T-helper 1 cell treated with Interleukin-12 subunit alpha and Interleukin-12 subunit beta and Interleukin-4 antibody, amounts not matched to agents 30 ng/mL and 1 ng/mL, for 36 hours (primary cell): ENCODE results near the gene GLDN. TPM values are rescaled to one million over a fixed set of nuclear protein-coding genes. Genes with fewer than 3 reads are reported as not detected.
"Not testable (repeated sequence)": the region's sequence is repeated elsewhere in the genome, so short reads cannot be mapped to it uniquely, and the experiment has no call there.

Source experiments
- intact Hi-C: fragments of 100-400 bp; cut with micrococcal nuclease; formaldehyde crosslinking; loops from one replicate; pipeline ENCODE4 v1.15.1; 2024
- total RNA-seq: library from RNA; stranded (reverse); gene quantifications from 2 replicates; pipeline ENCODE4 v1.2.3, GENCODE V29; 2022

The GLDN gene
- total RNA-seq, 1 donor from 2014 or later = not detected

DNA sequence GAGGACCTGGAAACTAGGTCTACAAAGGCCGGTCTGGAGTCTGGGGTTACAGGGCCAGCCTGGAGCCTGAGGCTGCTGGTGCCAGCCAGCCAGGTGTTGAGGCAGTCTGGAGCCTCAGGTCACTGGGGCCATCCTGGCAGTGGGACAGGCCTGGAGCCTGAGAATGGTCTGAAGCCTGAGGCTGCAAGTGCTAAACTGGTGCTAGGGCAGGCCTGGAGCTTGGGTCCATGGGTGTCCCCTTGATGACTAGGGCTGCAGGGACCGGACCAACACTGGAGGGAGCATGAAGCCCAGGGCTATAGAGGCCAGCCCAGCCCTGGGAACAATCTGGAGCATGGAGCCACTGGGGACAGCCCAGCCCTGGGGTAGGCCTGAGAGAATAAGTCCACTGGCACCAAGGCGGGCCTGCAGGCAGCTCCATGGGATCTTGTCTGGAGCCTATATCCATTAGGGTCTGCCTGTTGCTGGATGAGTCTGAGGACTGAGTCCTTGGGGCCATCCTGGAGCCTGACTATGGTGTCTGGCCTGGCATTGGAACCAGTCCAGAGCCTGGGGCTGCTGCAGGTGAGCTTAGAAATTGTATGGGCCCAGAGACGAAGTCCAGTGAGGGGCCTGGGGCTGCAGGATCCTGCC, 101.9 kb downstream of the GLDN start:
- intact Hi-C loops = no loop called here

DNA sequence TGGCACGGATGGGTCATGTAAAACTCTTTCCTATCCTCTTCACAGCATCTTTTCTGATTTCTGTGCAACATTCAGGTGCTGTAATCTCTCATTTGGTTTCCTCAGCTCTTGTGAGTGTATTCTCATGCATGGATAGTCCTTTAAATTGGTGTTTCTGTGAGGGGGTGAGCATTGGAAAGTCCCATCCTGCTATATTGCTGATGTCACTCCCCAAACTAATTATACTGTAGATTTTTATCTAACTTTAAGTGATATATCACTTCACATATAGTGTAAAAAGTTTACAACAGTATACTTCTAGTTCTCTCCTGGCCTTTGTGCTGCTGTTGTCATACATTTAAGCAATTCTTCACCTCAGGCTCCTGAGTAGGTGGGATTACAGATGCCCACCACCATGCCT, 102.7 kb downstream of the GLDN start:
- intact Hi-C loops = no loop called here

DNA sequence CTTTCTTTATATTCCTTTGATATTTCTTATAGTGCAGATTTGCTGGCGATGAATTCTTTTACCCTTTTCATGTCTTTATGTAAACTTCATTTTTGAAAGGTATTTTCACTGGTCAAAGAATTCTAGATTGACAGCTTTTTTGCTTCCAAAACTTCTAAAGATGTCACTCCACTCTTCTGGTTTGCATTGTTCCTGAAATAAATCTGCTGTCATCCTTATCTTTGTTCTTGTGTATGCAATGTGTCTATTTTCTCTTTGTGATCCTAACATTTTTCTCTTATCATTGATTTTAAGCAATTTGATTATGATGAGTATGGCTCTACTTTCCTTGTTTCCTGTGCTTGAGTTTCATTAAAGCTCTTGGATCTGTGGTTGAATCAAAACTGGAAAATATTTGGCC, 103.4 kb downstream of the GLDN start:
- intact Hi-C loops = no loop called here

DNA sequence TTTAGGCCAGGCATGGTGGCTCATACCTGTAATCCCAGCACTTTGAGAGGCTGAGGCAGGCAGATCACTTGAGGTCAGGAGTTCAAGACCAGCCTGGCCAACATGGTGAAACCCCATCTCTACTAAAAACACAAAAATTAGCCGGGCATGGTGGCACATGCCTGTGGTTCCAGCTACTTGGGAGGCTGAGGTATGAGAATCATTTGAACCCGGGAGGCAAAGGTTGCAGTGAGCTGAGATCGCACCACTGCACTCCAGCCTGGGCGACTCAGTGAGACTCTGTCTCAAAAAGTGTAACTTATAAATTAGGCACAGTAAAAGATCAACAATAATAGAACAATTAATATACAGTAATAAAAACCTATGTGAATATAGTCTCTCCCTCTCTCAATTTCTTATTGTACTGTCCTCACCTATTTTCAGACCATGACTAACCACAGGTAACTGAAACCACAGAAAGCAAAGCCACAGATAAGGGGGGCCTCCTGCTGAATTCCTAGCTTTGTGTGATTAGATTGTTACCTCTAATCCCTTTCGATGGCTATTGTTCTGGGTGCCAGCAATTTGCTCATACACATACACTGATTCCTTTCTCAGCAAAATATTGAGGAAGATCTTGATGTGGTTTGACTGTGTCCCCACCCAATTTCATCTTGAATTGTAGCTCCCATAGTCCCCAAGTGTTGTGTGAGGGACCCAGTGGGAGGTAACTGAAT, 104.7 kb downstream of the GLDN start:
- intact Hi-C loops = not testable (repeated sequence)

DNA sequence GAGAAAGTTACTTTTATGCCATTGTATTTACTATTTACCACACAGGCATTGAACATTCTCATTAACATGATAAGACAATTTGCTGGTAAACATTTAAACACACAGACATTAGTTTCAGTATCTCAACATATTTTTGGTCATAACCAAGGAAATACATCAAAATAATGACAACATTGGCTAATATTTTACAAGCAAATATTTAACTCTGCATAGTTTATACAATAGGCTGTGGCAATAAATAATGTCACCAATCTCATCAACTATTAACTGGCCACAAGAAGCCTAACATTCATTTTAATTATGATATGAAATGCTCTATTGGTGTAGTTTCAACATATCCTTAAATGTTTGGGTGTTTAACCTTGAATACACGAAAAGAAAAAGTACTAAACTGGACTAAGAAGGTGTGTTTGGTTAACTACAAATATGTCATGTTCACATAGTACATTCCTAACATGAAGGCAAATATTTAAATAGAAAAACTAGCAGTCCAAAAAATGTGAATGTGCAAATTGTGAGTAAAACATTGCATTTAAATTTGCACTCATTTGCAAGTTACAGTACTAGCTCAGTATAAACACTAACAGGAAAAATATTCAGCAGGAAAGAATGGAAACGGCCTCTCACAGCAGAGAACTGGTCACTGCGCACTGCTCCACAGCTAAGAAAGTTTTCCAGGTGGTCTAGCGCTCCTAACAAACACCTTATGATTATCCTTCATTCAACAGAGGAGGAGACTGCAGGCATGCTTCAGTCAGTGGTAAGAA, 106.6 kb downstream of the GLDN start:
- intact Hi-C loops = no loop called here

DNA sequence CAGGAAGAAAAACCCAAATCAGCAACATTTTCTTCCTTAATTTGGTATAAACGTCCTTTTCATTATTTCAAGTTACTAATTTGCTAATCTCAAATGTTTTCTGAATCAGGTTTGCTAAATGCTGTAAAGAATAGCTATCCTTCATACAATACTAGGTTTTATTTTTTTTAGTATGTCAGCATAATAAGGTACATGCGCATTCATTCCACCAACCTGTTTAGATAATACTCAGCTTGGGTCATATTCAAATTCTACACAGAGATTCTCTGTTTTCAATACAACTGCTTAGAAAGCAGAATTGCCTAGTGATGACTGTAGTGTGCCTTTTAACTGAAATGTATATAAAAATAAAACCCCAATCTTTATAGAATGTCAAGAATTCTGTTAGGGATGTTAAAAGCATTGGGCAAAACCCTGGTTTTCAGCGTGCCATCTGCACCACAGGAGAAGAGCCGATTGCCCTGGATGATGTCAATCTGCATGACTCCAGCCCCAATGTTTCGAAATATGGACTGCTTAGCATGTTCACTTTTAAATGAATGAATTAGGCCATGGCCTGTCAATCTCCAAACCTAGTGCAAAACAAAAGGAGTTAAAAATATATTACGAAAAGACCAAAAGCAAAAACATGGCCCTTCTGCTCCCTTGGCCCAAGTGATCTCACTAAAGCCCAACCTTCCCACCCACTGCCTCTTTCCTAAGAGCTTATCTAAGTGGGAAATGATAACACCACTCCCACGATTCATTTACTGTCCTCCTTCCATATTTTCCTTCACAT, 107.4 kb downstream of the GLDN start:
- intact Hi-C loops = no loop called here

DNA sequence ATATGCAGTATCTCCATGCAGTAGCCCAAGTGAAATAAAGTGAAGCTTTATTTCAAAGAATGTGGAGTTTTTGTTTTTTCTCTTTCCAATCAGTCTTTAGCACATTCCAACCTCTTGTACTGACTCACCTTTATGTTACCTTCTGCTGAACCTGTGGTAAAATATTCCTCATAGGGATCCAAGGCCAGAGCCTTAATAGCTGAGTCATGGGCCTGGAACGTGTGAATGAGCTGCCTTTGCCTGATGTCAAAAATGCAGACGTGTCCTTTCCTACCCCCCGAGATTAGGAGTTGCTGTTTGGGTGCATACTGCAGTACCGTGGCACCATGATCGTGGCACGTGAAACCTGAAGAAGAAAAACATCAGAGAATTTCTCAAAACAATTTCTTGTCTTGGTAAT, 108.5 kb downstream of the GLDN start:
- intact Hi-C loops = no loop called here

Other genes starting within 250 kb of the GLDN start
- 0.17 and 0.22 TPM in 2 replicates for gene TNFAIP8L3, start 246.7 kb upstream of the GLDN start, total RNA-seq
- 0.07 TPM in 1 of 2 replicates, not detected in the other for gene CYP19A1, start 3.1 kb upstream of the GLDN start, total RNA-seq